ENCODE measurements around the gene C22orf15. TPM values are rescaled to one million over a fixed set of nuclear protein-coding genes. Genes with fewer than 3 reads are reported as not detected.

C22orf15 gene
- total RNA-seq, 1 experiment from 2014 or later: 0.81 TPM

DNA sequence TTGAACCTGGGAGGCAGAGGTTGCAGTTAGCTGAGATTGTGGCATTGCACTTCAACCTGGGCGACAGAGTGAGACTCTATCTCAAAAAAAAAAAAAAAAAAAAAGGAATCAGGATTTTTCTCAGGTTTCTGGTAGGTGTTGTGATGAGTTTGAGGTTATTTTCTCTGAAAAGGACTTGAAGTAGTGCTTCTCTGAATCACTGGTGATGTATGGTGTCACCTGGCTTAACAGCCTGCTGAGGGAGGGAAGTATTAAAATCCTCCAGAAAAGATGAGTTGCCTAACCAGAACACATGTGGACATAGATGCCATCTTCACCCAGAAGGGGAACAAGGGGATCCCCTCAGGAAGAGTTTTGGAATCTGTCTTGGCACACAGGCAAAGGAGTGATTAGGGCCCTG, 44.0 kb downstream of the C22orf15 start:
- Histone ChIP-seq H4K8ac (replicated peaks; ENCODE audit: insufficient read length, low read depth, low read length) (no peak overlapping the region), H3K27me3 (ENCODE audit: insufficient read depth, low read length) (no peaks in the 10 kb centered on the region), H3K9ac (ENCODE audit: extremely low read depth, insufficient read length, low read length) (no peak overlapping the region), H2BK120ac (ENCODE audit: low read depth, low read length, poor library complexity, severe bottlenecking) (no peak overlapping the region), H3T11ph (ENCODE audit: low read length) (no peak overlapping the region), H4K91ac (ENCODE audit: insufficient read length, low read depth, low read length) (no peak overlapping the region), H2BK15ac (ENCODE audit: low read depth, low read length) (no peak overlapping the region), H3K4ac (ENCODE audit: low read depth, low read length) (no peak overlapping the region), H2BK20ac (ENCODE audit: low read depth, low read length, poor library complexity, severe bottlenecking) (no peak overlapping the region), H2BK5ac (ENCODE audit: insufficient read length, low read length) (no peak overlapping the region), H2BK12ac (ENCODE audit: insufficient read length, low read depth, low read length) (no peak overlapping the region), H3K9me3 (ENCODE audit: control insufficient read depth, low read depth, low read length) (no peaks in the 10 kb centered on the region), H3K56ac (ENCODE audit: insufficient read length, low read depth, low read length) (no peak overlapping the region), H3K79me2 (ENCODE audit: insufficient read depth, low read length) (no peaks in the 10 kb centered on the region), H3K23ac (ENCODE audit: insufficient read length, low read depth, low read length) (no peak overlapping the region), H3K4me1 (ENCODE audit: insufficient read depth, low read length) (no peaks in the 10 kb centered on the region), H4K5ac (ENCODE audit: insufficient read length, low read depth, low read length) (no peak overlapping the region), H3K4me2 (ENCODE audit: insufficient read depth, insufficient read length, low read length) (no peak overlapping the region), H3K79me1 (ENCODE audit: insufficient read depth, low read depth, low read length, poor library complexity, severe bottlenecking) (no peaks in the 10 kb centered on the region), H3K23me2 (ENCODE audit: insufficient read length, low read depth, low read length, poor library complexity, severe bottlenecking) (no peaks in the 10 kb centered on the region), H4K20me1 (ENCODE audit: control insufficient read depth, insufficient read depth, insufficient read length) (no peaks in the 10 kb centered on the region), H2AFZ (ENCODE audit: low read length) (no peak overlapping the region), H3K14ac (ENCODE audit: insufficient read depth, low read length) (no peak overlapping the region), H2AK5ac (ENCODE audit: insufficient read length, low read length) (no peak overlapping the region), H3K27ac (ENCODE audit: insufficient read length, low read depth, low read length) (no peak overlapping the region), H3K18ac (ENCODE audit: insufficient read length, low read depth, low read length) (no peak overlapping the region)
- no peak overlapping the region for H3K27ac Mint-ChIP-seq
- TF ChIP-seq CTCF (conservative IDR thresholded peaks at IDR 0.05): no peak
- H3K9me3 Mint-ChIP-seq: no peaks in the 10 kb centered on the region
- H3K4me3 Mint-ChIP-seq: no peak overlapping the region
- H3K27me3 Mint-ChIP-seq (ENCODE audit: low read depth): no peaks in the 10 kb centered on the region
- H3K36me3 Mint-ChIP-seq (ENCODE audit: insufficient read depth in 1 of 3, low read depth in 3 of 3): peaks cover 42 to 80% (median 76%) of the 10 kb centered on the region in 3 experiments
- no peak for DNase-seq
- WGBS (ENCODE audit: extremely low coverage, insufficient read length, low lambda C conversion rate): no CpG with 5 or more reads among the region's 1 CpG
- H3K4me1 Mint-ChIP-seq: peaks cover 0 to 3% of the 10 kb centered on the region in 2 experiments; a peak in 1 of 4 replicates
